Breast epithelium (tissue), 4 donors: ENCODE data around the gene CYB5A. TPM values are rescaled to one million over a fixed set of nuclear protein-coding genes. Genes with fewer than 3 reads are reported as not detected.

Source experiments
- DNase-seq, 2 donors: peaks; one replicate each; pipeline ENCODE4 v3.0.0-alpha.2; 2019; ENCODE audit warnings: low spot score in 2 of 2
- H3K27ac ChIP-seq, 2 donors: fragments of 200-600 bp; sonication (generic) in 1 of 2; one replicate each; pipeline ENCODE4 v1.5.1; 2016 to 2019; ENCODE audit warnings: mild to moderate bottlenecking in 1 of 2
- H3K27me3 ChIP-seq, 2 donors: fragments of 200-600 bp; sonication (generic) in 1 of 2; one replicate each; pipeline versions ENCODE4 v1.5.1 to v1.6.0; 2017 to 2019; ENCODE audit warnings: control low read depth in 1 of 2, mild to moderate bottlenecking in 1 of 2
- H3K36me3 ChIP-seq: fragments of 200-600 bp; one replicate; pipeline ENCODE4 v1.5.1; 2019
- H3K4me1 ChIP-seq, 2 donors: fragments of 200-600 bp; sonication (generic); one replicate each; pipeline ENCODE4 v1.5.1; 2016 to 2019; ENCODE audit warnings: control low read depth in 1 of 2
- H3K4me3 ChIP-seq, 3 donors: fragments of 200-600 bp; sonication (generic); 1 replicate in 2 of 3; 2 replicates in 1 of 3; pipeline ENCODE4 v1.5.1; 2016 to 2019; ENCODE audit warnings: mild to moderate bottlenecking in 3 of 3, moderate library complexity in 2 of 3
- H3K9me3 ChIP-seq, 2 donors: fragments of 200-600 bp; sonication (generic) in 1 of 2; one replicate each; pipeline ENCODE4 v1.5.1; 2016 to 2019; ENCODE audit warnings: control low read depth in 1 of 2
- CTCF ChIP-seq, 3 donors: fragments of 450-650 bp; IDR thresholded peaks; one replicate each; pipeline ENCODE4 v1.5.1; 2016 to 2017; ENCODE audit warnings: antibody characterized with exemption in 3 of 3, mild to moderate bottlenecking in 3 of 3, moderate library complexity in 3 of 3
- POLR2A ChIP-seq: fragments of 450-650 bp; IDR thresholded peaks from one replicate; pipeline ENCODE4 v1.6.1; 2016; ENCODE audit warnings: antibody characterized with exemption, mild to moderate bottlenecking, moderate library complexity
- POLR2AphosphoS5 ChIP-seq, 3 donors: sonication (generic); formaldehyde crosslinking; IDR thresholded peaks; one replicate each; pipeline ENCODE4 v1.6.1; 2017; ENCODE audit warnings: antibody characterized with exemption in 3 of 3
- intact Hi-C: fragments of 100-400 bp; cut with DNase I; formaldehyde crosslinking; loops from one replicate; pipeline ENCODE4 v1.15.1; 2023; ENCODE audit warnings: low total_unique reads
- total RNA-seq, 3 donors: library from RNA; depleted of rRNA; stranded (reverse); fragments of >200 nt; gene quantifications; one replicate each; pipeline ENCODE4 v1.1.0, GENCODE V29; 2016

The CYB5A gene
- total RNA-seq, 3 donors from 2014 or later = 185 to 646 (median 300) TPM

- H3K4me1 ChIP-seq = no peaks in the 10 kb centered on the region
- intact Hi-C loops = no loop called here
- H3K27me3 ChIP-seq = no peaks in the 10 kb centered on the region
- no peak overlapping the region for H3K4me3 ChIP-seq
- TF ChIP-seq POLR2AphosphoS5 (IDR thresholded peaks at IDR 0.05) = no peak
- no peak for TF ChIP-seq POLR2A
- TF ChIP-seq CTCF (IDR thresholded peaks at IDR 0.05) = no peak
- DNase-seq = no peak
- H3K9me3 ChIP-seq = no peaks in the 10 kb centered on the region
- H3K27ac ChIP-seq = no peak overlapping the region
- H3K36me3 ChIP-seq = peaks cover 8% of the 10 kb centered on the region
Measured at GRCh38 chr18:74256190-74256589, 35.6 kb downstream of the CYB5A start.

GRCh38 chr18:74255131-74255616 lies 36.6 kb downstream of the CYB5A start:
- Histone ChIP-seq H3K4me1 (no peaks in the 10 kb centered on the region), H3K36me3 (no peaks in the 10 kb centered on the region), H3K27me3 (no peaks in the 10 kb centered on the region), H3K9me3 (no peaks in the 10 kb centered on the region), H3K27ac (peak overlapping the region; percentile 5 to 57), H3K4me3 (no peak overlapping the region)
- TF ChIP-seq POLR2AphosphoS5 (IDR thresholded peaks at IDR 0.05) = peak in 1 of 3 donors; percentile 34
- no peak for TF ChIP-seq CTCF (IDR thresholded peaks at IDR 0.05)
- intact Hi-C loops = no loop called here
- DNase-seq = peak; percentile 59 to 75

- Histone ChIP-seq H3K27ac (peak overlapping the region in 1 of 2 donors; percentile 16), H3K36me3 (no peaks in the 10 kb centered on the region), H3K4me1 (no peaks in the 10 kb centered on the region), H3K9me3 (no peaks in the 10 kb centered on the region), H3K4me3 (no peak overlapping the region), H3K27me3 (no peaks in the 10 kb centered on the region)
- intact Hi-C loops = no loop called here
- DNase-seq = no peak
- no peak for TF ChIP-seq POLR2A
- no peak for TF ChIP-seq CTCF (IDR thresholded peaks at IDR 0.05)
- TF ChIP-seq POLR2AphosphoS5 (IDR thresholded peaks at IDR 0.05) = no peak
Measured at GRCh38 chr18:74252039-74252395, 39.7 kb downstream of the CYB5A start.

GRCh38 chr18:74251297-74252038 lies 40.3 kb downstream of the CYB5A start:
- H3K9me3 ChIP-seq = no peaks in the 10 kb centered on the region
- H3K27ac ChIP-seq = peak overlapping the region in 1 of 2 donors; percentile 34
- no peak for DNase-seq
- intact Hi-C loops = no loop called here
- TF ChIP-seq CTCF (IDR thresholded peaks at IDR 0.05) (no peak), POLR2A (no peak), POLR2AphosphoS5 (IDR thresholded peaks at IDR 0.05) (peak in 1 of 3 donors; percentile 31)
- no peaks in the 10 kb centered on the region for H3K36me3 ChIP-seq
- no peaks in the 10 kb centered on the region for H3K27me3 ChIP-seq
- H3K4me1 ChIP-seq = no peaks in the 10 kb centered on the region
- H3K4me3 ChIP-seq = no peak overlapping the region

- no peaks in the 10 kb centered on the region for H3K27me3 ChIP-seq
- H3K4me3 ChIP-seq = no peak overlapping the region
- H3K36me3 ChIP-seq = no peaks in the 10 kb centered on the region
- H3K9me3 ChIP-seq = no peaks in the 10 kb centered on the region
- H3K27ac ChIP-seq = peak overlapping the region; percentile 25 to 68
- TF ChIP-seq CTCF (IDR thresholded peaks at IDR 0.05) = no peak
- no peak for TF ChIP-seq POLR2AphosphoS5 (IDR thresholded peaks at IDR 0.05)
- no peak for TF ChIP-seq POLR2A
- intact Hi-C loops = no loop called here
- no peaks in the 10 kb centered on the region for H3K4me1 ChIP-seq
- DNase-seq = no peak
Measured at GRCh38 chr18:74250131-74250530, 41.6 kb downstream of the CYB5A start.
